Stimulated activated CD4-positive, alpha-beta T cell treated with anti-CD3 and anti-CD28 coated beads, Interleukin-4, amount 100 ng/mL, for 1 hour (primary cell): ENCODE results near the gene HSPA12B.

ENCODE experiments used
- DNase-seq: peaks from one replicate; pipeline ENCODE4 v3.0.0-alpha.2; 2020

The HSPA12B gene, protein sequence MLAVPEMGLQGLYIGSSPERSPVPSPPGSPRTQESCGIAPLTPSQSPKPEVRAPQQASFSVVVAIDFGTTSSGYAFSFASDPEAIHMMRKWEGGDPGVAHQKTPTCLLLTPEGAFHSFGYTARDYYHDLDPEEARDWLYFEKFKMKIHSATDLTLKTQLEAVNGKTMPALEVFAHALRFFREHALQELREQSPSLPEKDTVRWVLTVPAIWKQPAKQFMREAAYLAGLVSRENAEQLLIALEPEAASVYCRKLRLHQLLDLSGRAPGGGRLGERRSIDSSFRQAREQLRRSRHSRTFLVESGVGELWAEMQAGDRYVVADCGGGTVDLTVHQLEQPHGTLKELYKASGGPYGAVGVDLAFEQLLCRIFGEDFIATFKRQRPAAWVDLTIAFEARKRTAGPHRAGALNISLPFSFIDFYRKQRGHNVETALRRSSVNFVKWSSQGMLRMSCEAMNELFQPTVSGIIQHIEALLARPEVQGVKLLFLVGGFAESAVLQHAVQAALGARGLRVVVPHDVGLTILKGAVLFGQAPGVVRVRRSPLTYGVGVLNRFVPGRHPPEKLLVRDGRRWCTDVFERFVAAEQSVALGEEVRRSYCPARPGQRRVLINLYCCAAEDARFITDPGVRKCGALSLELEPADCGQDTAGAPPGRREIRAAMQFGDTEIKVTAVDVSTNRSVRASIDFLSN

DNA sequence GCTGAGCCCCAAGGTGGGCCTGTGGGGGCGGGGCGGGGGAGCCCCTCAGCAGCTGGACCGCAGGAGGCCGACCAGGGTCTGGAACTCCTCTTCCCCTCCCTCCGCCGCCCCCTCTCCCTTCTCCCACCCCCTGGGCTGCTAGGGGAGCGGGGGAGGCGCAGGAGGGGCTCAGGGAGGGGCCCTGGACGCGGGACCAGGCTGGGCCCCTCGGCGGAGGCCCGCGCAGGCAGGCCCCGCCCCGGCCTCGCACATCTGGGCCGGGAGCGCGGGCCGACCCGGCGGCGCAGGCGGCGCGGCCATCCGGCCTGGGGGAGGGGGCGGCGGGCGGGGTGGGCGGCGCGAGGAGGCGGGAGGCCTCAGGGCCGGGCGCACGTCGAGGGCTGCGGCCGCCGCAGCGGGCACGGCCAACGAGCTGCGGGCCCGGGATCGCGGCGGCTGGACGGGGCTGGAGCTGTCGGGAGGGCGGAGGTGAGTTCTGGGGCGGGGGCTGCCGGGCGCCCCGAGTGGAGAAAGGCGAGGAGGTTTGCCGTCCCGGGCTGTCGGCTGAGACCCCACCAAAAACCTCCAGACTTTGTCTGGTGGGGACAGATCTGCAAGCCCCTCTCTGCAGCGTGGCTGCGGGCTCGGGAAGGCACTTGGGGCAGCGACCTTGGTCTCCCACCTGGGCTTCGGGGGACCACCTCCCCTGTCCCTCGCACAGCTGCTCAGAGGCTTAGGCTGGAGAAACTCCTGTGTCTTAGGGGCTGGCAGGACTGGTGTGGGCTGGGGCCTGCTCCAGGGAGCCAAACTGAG lies at the start of gene HSPA12B:
Gene HSPA12B, plus strand, starts transcription at position 359 of the 792 bp plus-strand sequence. CDS start 5,990 bp downstream, outside the sequence.
- DNase-seq, result no peak

DNA sequence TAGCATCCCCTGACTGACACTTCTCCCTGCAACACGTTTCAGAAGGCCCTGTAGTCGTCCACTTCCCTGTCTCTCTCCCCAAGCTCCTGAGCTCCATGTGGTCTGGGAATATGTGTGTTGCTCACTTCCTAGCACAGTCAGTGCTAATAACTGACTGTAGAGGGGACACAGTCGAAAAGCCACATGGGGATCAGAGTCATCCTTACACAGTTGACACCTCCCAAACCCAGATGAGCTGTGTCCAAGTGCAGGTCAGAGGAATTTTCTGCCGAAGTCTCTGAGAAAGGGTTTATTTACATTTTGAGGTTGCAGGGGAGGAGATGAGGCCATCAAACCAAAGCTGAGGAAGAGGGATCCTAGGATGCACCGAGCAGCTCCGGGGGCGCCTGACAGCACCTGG lies 47.1 kb upstream of the HSPA12B start:
- DNase-seq, result no peak

DNA sequence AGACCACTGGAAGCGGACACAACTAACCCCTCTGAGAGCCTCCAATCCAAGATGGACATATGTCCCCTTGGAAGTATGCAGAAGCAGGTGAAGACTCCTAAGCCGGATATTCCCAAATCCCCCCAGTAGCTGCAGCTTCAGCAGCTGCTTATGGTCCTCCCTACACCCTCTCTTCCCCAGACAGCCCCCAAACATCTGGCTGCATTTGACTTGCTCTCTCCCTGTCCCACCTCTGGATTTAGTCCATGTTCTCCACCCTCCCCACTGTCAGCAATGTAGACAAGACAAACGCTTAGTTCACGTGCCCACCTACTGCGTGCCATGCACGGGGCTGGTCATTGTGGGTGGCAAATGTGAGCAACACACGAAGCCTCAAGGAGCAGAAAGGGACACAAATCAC lies 46.1 kb upstream of the HSPA12B start:
- no peak for DNase-seq

GRCh38 chr20:3686867-3687321 lies 45.6 kb upstream of the HSPA12B start:
- DNase-seq, result no peak

GRCh38 chr20:3687655-3688054 lies 44.8 kb upstream of the HSPA12B start:
- DNase-seq, result no peak

- no peak for DNase-seq
These were observed 42.5 kb upstream of the HSPA12B start for GRCh38 chr20:3689978-3690377.

DNA sequence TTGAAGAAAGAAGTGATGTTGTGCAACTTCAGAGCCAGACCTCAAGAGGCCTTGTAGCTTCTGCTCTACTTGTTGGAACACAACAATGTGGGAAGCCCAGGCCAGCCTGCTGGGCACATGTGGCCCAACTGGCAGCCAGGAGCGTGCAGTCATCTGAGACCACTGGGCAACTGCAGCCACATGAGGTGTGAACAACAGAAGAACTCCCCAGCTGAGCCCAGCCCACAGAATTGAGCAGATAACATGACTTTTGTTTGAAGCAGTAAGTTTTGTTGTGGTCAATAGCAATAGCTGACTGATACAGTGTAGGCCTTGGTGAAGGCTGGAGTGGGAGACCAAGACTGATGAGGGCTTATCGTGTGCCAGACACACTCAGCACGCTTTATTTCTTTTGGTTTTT lies 42.1 kb upstream of the HSPA12B start:
- no peak for DNase-seq

- DNase-seq, result no peak
These were observed 41.2 kb upstream of the HSPA12B start for GRCh38 chr20:3691306-3691705.

- DNase-seq, result no peak
These were observed 40.6 kb upstream of the HSPA12B start for GRCh38 chr20:3691897-3692296.

DNA sequence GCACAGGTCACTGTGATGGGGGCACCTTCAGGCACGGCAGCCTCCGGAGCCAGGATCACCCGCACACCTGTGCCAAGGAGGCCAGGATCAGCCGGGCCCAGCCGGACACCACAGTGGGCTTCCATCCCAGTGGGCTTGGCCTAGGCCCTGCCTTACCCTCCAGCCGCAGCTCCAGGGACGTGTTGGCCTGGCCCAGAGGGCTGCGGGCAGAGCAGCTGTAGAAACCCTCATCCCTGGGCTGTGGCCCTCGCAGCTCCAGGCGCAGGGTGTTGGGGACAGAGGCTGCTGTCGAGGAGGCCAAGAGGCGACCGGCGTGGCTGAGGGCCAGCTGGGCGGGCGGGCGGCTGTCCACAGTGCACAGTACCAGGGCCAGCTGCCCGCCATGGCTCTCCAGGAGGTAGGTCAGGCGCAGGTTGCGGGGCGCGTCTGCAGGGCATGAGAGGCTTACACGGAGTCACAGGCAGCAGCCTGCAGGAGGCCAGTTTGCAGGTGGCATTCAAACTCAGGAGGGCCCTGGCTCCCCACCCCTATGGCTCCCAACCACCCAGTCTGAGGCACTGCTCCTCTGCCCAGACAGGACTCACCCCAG lies 39.7 kb upstream of the HSPA12B start:
- DNase-seq, result no peak

- DNase-seq, result no peak
These were observed 39.1 kb upstream of the HSPA12B start for GRCh38 chr20:3693376-3693775.

DNA sequence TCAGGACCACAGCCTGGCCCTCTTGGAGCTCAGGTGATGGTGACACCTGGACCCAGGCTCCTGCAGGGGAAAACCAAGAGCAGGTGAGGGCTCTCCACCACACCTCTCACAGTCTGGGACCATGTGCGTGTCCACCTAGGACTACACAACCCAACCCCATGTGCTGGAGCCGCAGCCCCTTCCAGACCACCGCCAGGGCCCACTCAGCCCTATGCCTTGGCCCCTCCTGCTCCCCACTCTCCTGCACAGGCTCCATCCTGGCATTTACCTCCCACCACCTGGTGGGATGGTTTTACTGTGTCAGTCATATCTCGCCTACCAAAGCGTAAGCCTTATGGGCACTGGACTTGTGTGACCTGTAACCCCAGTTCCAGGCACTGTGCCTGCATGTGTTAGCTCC lies 37.6 kb upstream of the HSPA12B start:
- DNase-seq, result no peak

GRCh38 chr20:3696200-3696599 lies 36.3 kb upstream of the HSPA12B start:
- no peak for DNase-seq

DNA sequence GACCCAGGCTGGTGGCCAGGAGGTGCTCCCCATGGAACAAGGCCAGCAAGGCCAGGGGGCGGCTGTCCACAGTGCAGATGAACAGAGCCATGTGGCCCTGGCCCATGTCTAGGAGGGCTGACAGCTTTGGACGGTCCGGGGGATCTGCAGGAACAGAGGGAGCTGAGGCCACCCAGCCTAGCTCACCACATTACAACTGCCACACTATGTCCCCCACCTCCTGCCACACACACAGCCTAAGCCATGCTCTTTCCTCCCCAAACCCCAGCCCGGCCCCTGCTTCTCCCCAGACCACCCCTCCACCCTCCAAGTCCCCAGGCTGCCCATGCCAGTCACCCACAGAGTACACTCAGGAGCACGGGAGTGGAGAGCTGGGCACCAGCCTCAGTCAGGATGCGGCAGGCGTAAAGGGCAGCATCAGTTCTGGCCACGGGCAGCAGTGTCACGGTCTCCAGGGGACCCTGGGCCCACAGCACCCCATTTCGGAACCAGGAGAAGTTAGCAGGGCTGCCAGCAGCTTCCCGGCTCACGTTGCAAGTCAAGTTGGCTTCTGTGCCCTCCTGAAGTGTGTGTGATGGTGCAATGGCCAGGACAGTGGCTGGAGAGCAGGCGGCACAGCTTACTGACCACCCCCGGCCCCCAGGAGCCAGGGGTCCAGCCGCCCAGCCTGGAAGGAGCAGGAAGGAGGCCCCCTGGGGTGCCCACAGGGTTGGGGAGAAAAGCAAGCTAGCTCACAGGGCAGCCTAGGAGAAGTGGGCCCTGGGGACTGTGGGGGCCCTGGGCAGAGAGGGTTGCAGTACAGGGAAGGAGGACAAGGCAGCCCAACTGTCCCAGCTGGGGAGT lies 35.5 kb upstream of the HSPA12B start:
- DNase-seq, result no peak

GRCh38 chr20:3697588-3698305 lies 34.7 kb upstream of the HSPA12B start:
- no peak for DNase-seq

DNA sequence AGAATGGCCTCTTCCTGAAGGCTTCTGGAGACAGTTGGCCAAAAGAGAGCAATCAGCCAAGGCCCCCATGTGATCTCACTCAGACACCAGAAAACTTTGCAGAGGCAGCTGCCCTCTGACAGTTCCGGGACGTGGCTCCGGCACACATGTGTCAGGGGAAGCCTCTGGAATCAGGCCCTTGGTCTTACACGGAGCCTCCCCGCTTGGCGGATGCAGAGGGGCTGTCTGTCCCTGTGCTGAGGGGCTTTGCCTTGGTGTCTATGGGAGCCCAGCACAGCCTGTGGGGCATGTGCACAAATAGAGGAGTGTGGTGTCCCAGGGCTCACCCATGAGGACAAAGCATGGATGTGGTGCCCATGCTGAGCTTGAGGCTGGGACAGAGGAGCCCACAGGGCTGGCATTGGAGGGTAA lies 33.9 kb upstream of the HSPA12B start:
- no peak for DNase-seq

DNA sequence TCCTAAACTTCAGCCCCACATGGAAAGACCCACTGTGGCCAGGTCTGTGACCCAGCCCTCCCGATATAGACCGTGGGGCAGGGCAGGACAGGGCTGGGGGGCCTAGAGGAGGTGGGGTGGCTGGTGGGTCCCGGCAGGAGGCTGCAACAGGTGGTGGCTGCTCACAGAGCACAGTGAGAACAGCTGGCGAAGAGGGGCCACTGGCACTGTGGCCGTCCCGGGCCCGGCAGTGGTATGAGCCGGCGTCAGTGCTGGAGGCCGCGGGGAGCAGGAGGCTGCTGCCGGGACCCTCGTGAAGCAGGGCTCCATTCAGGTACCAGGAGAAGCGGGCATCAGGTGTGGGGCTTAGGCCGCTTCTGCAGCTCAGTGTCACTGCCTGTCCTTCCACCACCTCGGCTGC lies 33.4 kb upstream of the HSPA12B start:
- no peak for DNase-seq

- DNase-seq, result no peak
These were observed 31.2 kb upstream of the HSPA12B start for GRCh38 chr20:3701061-3701998.

- DNase-seq, result no peak
These were observed 29.7 kb upstream of the HSPA12B start for GRCh38 chr20:3702611-3703391.
